ENCODE data around the gene OR51L1. TPM values are rescaled to one million over a fixed set of nuclear protein-coding genes. Genes with fewer than 3 reads are reported as not detected.

The OR51L1 gene
- total RNA-seq, 1 donor from 2014 or later = not detected

GRCh38 chr11:5011254-5011653 is 16.6 kb downstream of the OR51L1 start:
- Mint-ChIP-seq H3K27me3 (ENCODE audit: insufficient read depth) (no peaks in the 10 kb centered on the region), H3K36me3 (ENCODE audit: low read depth) (no peaks in the 10 kb centered on the region), H3K4me3 (no peak overlapping the region), H3K4me1 (ENCODE audit: low read depth) (no peaks in the 10 kb centered on the region), H3K27ac (no peak overlapping the region), H3K9me3 (no peaks in the 10 kb centered on the region)
- intact Hi-C loops (cut with micrococcal nuclease) = no loop called here
- no peak for DNase-seq (ENCODE audit: low spot score)

GRCh38 chr11:5013012-5013411 is 18.4 kb downstream of the OR51L1 start:
- Mint-ChIP-seq H3K36me3 (ENCODE audit: low read depth) (no peaks in the 10 kb centered on the region), H3K4me1 (ENCODE audit: low read depth) (no peaks in the 10 kb centered on the region), H3K9me3 (no peaks in the 10 kb centered on the region), H3K27me3 (ENCODE audit: insufficient read depth) (no peaks in the 10 kb centered on the region), H3K27ac (no peak overlapping the region), H3K4me3 (no peak overlapping the region)
- intact Hi-C loops (cut with micrococcal nuclease) = no loop called here
- no peak for DNase-seq (ENCODE audit: low spot score)

- no peak for DNase-seq (ENCODE audit: low spot score)
- no peaks in the 10 kb centered on the region for H3K36me3 Mint-ChIP-seq (ENCODE audit: low read depth)
- H3K9me3 Mint-ChIP-seq = peaks cover 15% of the 10 kb centered on the region
- no peaks in the 10 kb centered on the region for H3K4me1 Mint-ChIP-seq (ENCODE audit: low read depth)
- no peaks in the 10 kb centered on the region for H3K27me3 Mint-ChIP-seq (ENCODE audit: insufficient read depth)
- no peak overlapping the region for H3K27ac Mint-ChIP-seq
- H3K4me3 Mint-ChIP-seq = no peak overlapping the region
- intact Hi-C loops (cut with micrococcal nuclease) = no loop called here
Measured at GRCh38 chr11:5021996-5022395, 27.3 kb downstream of the OR51L1 start.

GRCh38 chr11:5036669-5037068 is 42.0 kb downstream of the OR51L1 start:
- Mint-ChIP-seq H3K4me3 (no peak overlapping the region), H3K27ac (no peak overlapping the region), H3K36me3 (ENCODE audit: low read depth) (no peaks in the 10 kb centered on the region), H3K4me1 (ENCODE audit: low read depth) (no peaks in the 10 kb centered on the region), H3K27me3 (ENCODE audit: insufficient read depth) (no peaks in the 10 kb centered on the region), H3K9me3 (no peaks in the 10 kb centered on the region)
- DNase-seq (ENCODE audit: low spot score) = no peak
- intact Hi-C loops (cut with micrococcal nuclease) = no loop called here

- Mint-ChIP-seq H3K4me3 (no peak overlapping the region), H3K36me3 (ENCODE audit: low read depth) (no peaks in the 10 kb centered on the region), H3K4me1 (ENCODE audit: low read depth) (no peaks in the 10 kb centered on the region), H3K27me3 (ENCODE audit: insufficient read depth) (no peaks in the 10 kb centered on the region), H3K27ac (no peak overlapping the region), H3K9me3 (no peaks in the 10 kb centered on the region)
- DNase-seq (ENCODE audit: low spot score) = no peak
- intact Hi-C loops (cut with micrococcal nuclease) = no loop called here
Measured at GRCh38 chr11:5037926-5038325, 43.3 kb downstream of the OR51L1 start.

GRCh38 chr11:5038341-5038740 is 43.7 kb downstream of the OR51L1 start:
- intact Hi-C loops (cut with micrococcal nuclease) = no loop called here
- no peak overlapping the region for H3K4me3 Mint-ChIP-seq
- H3K9me3 Mint-ChIP-seq = no peaks in the 10 kb centered on the region
- no peaks in the 10 kb centered on the region for H3K4me1 Mint-ChIP-seq (ENCODE audit: low read depth)
- no peaks in the 10 kb centered on the region for H3K27me3 Mint-ChIP-seq (ENCODE audit: insufficient read depth)
- no peak for DNase-seq (ENCODE audit: low spot score)
- no peaks in the 10 kb centered on the region for H3K36me3 Mint-ChIP-seq (ENCODE audit: low read depth)
- H3K27ac Mint-ChIP-seq = no peak overlapping the region

- H3K36me3 Mint-ChIP-seq (ENCODE audit: low read depth) = no peaks in the 10 kb centered on the region
- no peaks in the 10 kb centered on the region for H3K27me3 Mint-ChIP-seq (ENCODE audit: insufficient read depth)
- no peaks in the 10 kb centered on the region for H3K4me1 Mint-ChIP-seq (ENCODE audit: low read depth)
- no peak overlapping the region for H3K27ac Mint-ChIP-seq
- intact Hi-C loops (cut with micrococcal nuclease) = no loop called here
- H3K9me3 Mint-ChIP-seq = no peaks in the 10 kb centered on the region
- no peak overlapping the region for H3K4me3 Mint-ChIP-seq
- no peak for DNase-seq (ENCODE audit: low spot score)
Measured at GRCh38 chr11:5040876-5041275, 46.2 kb downstream of the OR51L1 start.

DNA sequence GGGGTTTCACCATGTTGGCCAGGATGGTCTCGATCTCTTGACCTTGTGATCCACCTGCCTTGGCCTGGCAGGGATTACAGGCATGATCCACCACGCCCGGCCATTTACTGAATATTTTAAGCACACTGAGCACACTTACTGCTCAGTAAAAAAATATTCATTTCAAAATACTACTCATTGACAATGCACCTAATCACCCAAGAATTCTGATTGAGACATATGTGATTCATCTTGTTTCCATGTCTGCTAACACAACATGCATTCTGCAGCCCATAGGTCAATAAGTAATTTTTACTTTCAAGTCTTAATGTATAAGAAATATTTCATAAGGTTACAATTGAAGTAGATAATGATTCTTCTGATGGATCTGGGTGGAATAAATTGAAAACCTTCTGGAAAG is 47.4 kb downstream of the OR51L1 start:
- Mint-ChIP-seq H3K27me3 (ENCODE audit: insufficient read depth) (no peaks in the 10 kb centered on the region), H3K27ac (no peak overlapping the region), H3K4me1 (ENCODE audit: low read depth) (no peaks in the 10 kb centered on the region), H3K9me3 (no peaks in the 10 kb centered on the region), H3K4me3 (no peak overlapping the region), H3K36me3 (ENCODE audit: low read depth) (no peaks in the 10 kb centered on the region)
- no peak for DNase-seq (ENCODE audit: low spot score)
- intact Hi-C loops (cut with micrococcal nuclease) = no loop called here

- Mint-ChIP-seq H3K27me3 (ENCODE audit: insufficient read depth) (no peaks in the 10 kb centered on the region), H3K36me3 (ENCODE audit: low read depth) (no peaks in the 10 kb centered on the region), H3K27ac (no peak overlapping the region), H3K4me3 (no peak overlapping the region), H3K9me3 (no peaks in the 10 kb centered on the region), H3K4me1 (ENCODE audit: low read depth) (no peaks in the 10 kb centered on the region)
- no peak for DNase-seq (ENCODE audit: low spot score)
- intact Hi-C loops (cut with micrococcal nuclease) = no loop called here
Measured at GRCh38 chr11:5043380-5043779, 48.7 kb downstream of the OR51L1 start.

- Mint-ChIP-seq H3K4me1 (ENCODE audit: low read depth) (no peaks in the 10 kb centered on the region), H3K9me3 (no peaks in the 10 kb centered on the region), H3K36me3 (ENCODE audit: low read depth) (no peaks in the 10 kb centered on the region), H3K27me3 (ENCODE audit: insufficient read depth) (no peaks in the 10 kb centered on the region), H3K4me3 (no peak within 1 kb of the TSS), H3K27ac (no peak within 1 kb of the TSS)
- intact Hi-C loops (cut with micrococcal nuclease) = no loop called here
- DNase-seq (ENCODE audit: low spot score) = no peak
Measured at GRCh38 chr11:5046226-5046625, 51.6 kb downstream of the OR51L1 start, which contains the start of gene OR52J3. OR52J3 (plus strand) TSS chr11:5046526; CDS start chr11:5046526, 0 bp downstream.

DNA sequence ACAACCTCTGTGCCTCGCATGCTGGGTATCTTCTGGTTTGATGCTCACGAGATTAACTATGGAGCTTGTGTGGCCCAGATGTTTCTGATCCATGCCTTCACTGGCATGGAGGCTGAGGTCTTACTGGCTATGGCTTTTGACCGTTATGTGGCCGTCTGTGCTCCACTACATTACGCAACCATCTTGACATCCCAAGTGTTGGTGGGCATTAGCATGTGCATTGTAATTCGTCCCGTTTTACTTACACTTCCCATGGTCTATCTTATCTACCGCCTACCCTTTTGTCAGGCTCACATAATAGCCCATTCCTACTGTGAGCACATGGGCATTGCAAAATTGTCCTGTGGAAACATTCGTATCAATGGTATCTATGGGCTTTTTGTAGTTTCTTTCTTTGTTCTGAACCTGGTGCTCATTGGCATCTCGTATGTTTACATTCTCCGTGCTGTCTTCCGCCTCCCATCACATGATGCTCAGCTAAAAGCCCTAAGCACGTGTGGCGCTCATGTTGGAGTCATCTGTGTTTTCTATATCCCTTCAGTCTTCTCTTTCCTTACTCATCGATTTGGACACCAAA is 52.2 kb downstream of the OR51L1 start:
- no peaks in the 10 kb centered on the region for H3K27me3 Mint-ChIP-seq (ENCODE audit: insufficient read depth)
- H3K9me3 Mint-ChIP-seq = no peaks in the 10 kb centered on the region
- no peaks in the 10 kb centered on the region for H3K36me3 Mint-ChIP-seq (ENCODE audit: low read depth)
- DNase-seq (ENCODE audit: low spot score) = no peak
- H3K4me3 Mint-ChIP-seq = no peak overlapping the region
- no peak overlapping the region for H3K27ac Mint-ChIP-seq
- intact Hi-C loops (cut with micrococcal nuclease) = no loop called here
- no peaks in the 10 kb centered on the region for H3K4me1 Mint-ChIP-seq (ENCODE audit: low read depth)

Other genes starting within 250 kb of the OR51L1 start
- not detected in 2 replicates for gene OR51F1, start 224.9 kb upstream of the OR51L1 start, total RNA-seq
- not detected in 2 replicates for gene OR52R1, start 190.5 kb upstream of the OR51L1 start, total RNA-seq
- not detected in 2 replicates for gene OR51F2, start 173.5 kb upstream of the OR51L1 start, total RNA-seq
- gene OR51S1, start 145.6 kb upstream of the OR51L1 start, total RNA-seq = not detected in 2 replicates
- not detected in 2 replicates for gene OR51T1, start 113.0 kb upstream of the OR51L1 start, total RNA-seq
- gene OR51A7, start 91.1 kb upstream of the OR51L1 start, total RNA-seq = not detected in 2 replicates
- not detected in 2 replicates for gene OR51G2, start 75.5 kb upstream of the OR51L1 start, total RNA-seq
- gene OR51G1, start 70.5 kb upstream of the OR51L1 start, total RNA-seq = not detected in 2 replicates
- not detected in 2 replicates for gene OR51A4, start 47.2 kb upstream of the OR51L1 start, total RNA-seq
- gene OR51A2, start 39.1 kb upstream of the OR51L1 start, total RNA-seq = not detected in 2 replicates
- not detected in 2 replicates for gene OR52J3, start 51.7 kb downstream of the OR51L1 start, total RNA-seq
- not detected in 2 replicates for gene OR52E2, start 64.8 kb downstream of the OR51L1 start, total RNA-seq
- gene OR52E1, start 74.7 kb downstream of the OR51L1 start, total RNA-seq = not detected in 2 replicates
- gene OR52A5, start 143.5 kb downstream of the OR51L1 start, total RNA-seq = not detected in 2 replicates
- gene OR52A1, start 159.9 kb downstream of the OR51L1 start, total RNA-seq = not detected in 2 replicates
- not detected in 2 replicates for gene OR51V1, start 205.8 kb downstream of the OR51L1 start, total RNA-seq
- gene HBB, start 232.2 kb downstream of the OR51L1 start, total RNA-seq = not detected in 2 replicates
- gene HBD, start 239.6 kb downstream of the OR51L1 start, total RNA-seq = not detected in 2 replicates

Measured in activated T-helper 1 cell treated with anti-CD3 and anti-CD28 coated beads, Interleukin-12 subunit alpha, Interleukin-12 subunit beta, Interleukin-2, Interleukin-4 antibody, amounts not matched to agents 30 ng/mL and 10 ng/mL and 1 ng/mL, durations not matched to agents 14 hours and 24 hours and 36 hours (primary cell).